Endodermal cell (in vitro differentiated cells): ENCODE data around the gene LYPD4. TPM values are rescaled to one million over a fixed set of nuclear protein-coding genes. Genes with fewer than 3 reads are reported as not detected.

Source experiments
- DNase-seq: peaks from one replicate; pipeline ENCODE4 v3.0.0-alpha.2; 2017
- H3K27ac ChIP-seq: 2 replicates; pipeline ENCODE4 v1.5.1; 2013; ENCODE audit warnings: mild to moderate bottlenecking, low read depth, low read length, moderate library complexity
- H3K27me3 ChIP-seq: 2 replicates; pipeline ENCODE4 v1.6.1; 2013; ENCODE audit warnings: mild to moderate bottlenecking, low read length, moderate library complexity; ENCODE audit not compliant: insufficient read depth, control insufficient read depth, poor library complexity, severe bottlenecking
- H3K36me3 ChIP-seq: 2 replicates; pipeline ENCODE4 v1.7.0; 2013; ENCODE audit warnings: mild to moderate bottlenecking, low read length, moderate library complexity; ENCODE audit not compliant: control insufficient read depth, insufficient read depth
- H3K4me1 ChIP-seq: one replicate; pipeline ENCODE4 v1.7.0; 2013; ENCODE audit warnings: low read length; ENCODE audit not compliant: control insufficient read depth, insufficient read depth
- H3K4me3 ChIP-seq: 2 replicates; pipeline ENCODE4 v1.5.1; 2013; ENCODE audit warnings: mild to moderate bottlenecking, low read length, moderate library complexity
- H3K9ac ChIP-seq: 2 replicates; pipeline ENCODE4 v1.6.1; 2013; ENCODE audit warnings: mild to moderate bottlenecking, low read length, moderate library complexity; ENCODE audit not compliant: poor library complexity, severe bottlenecking; ENCODE audit errors: extremely low read depth
- H3K9me3 ChIP-seq: 2 replicates; pipeline ENCODE4 v1.6.1; 2013; ENCODE audit warnings: mild to moderate bottlenecking, low read length, moderate library complexity; ENCODE audit not compliant: control insufficient read depth
- H3K27ac Mint-ChIP-seq: 2 replicates; pipeline ENCODE4 v1.8.0; 2020; ENCODE audit warnings: mixed read lengths
- H3K27me3 Mint-ChIP-seq: 2 replicates; pipeline ENCODE4 v1.8.0; 2021; ENCODE audit warnings: mild to moderate bottlenecking, mixed read lengths; ENCODE audit not compliant: insufficient read depth
- H3K36me3 Mint-ChIP-seq: 2 replicates; pipeline ENCODE4 v1.8.0; 2020; ENCODE audit warnings: low read depth, mixed read lengths
- H3K4me1 Mint-ChIP-seq: 2 replicates; pipeline ENCODE4 v1.8.0; 2020; ENCODE audit warnings: mixed read lengths
- H3K4me3 Mint-ChIP-seq: 2 replicates; pipeline ENCODE4 v1.8.0; 2020; ENCODE audit warnings: mild to moderate bottlenecking, moderate library complexity, mixed read lengths
- H3K9me3 Mint-ChIP-seq: 2 replicates; pipeline ENCODE4 v1.8.0; 2020; ENCODE audit warnings: mild to moderate bottlenecking, mixed read lengths
- WGBS, 2 experiments: methylation state at CpG; one replicate each; pipeline versions ENCODE4 v1.1.5 to v1.1.7; 2013; ENCODE audit warnings: missing lambda C conversion rate in 2 of 2, mixed read lengths in 1 of 2; ENCODE audit not compliant: insufficient coverage in 1 of 2, insufficient read length in 1 of 2; 5-methylcytosine and 5-hydroxymethylcytosine counted together
- long read RNA-seq, 4 experiments: library from polyadenylated mRNA in 2 of 4; library from RNA in 1 of 4; library from capped mRNA in 1 of 4; stranded (forward) in 3 of 4; unstranded in 1 of 4; transcript quantifications; one replicate each; pipeline ENCODE4 v2.0.0, GENCODE V29; 2020 to 2021; ENCODE audit warnings: inconsistent platforms in 1 of 4
- polyA plus RNA-seq, 2 experiments: library from polyadenylated mRNA; stranded (reverse); fragments of 50-300 nt; gene quantifications; one replicate each; pipeline ENCODE4 v1.2.3, GENCODE V29; 2013
- total RNA-seq, 2 donors: library from RNA; stranded (reverse); fragmentation: NEBNext Ultra II Directional in 1 of 2; extraction: Animal tissue kit (Norgen Biotek cat#: 25700) in 1 of 2; gene quantifications; 2 replicates in 1 of 2; 3 replicates in 1 of 2; pipeline ENCODE4 v1.2.1, GENCODE V29; 2021
- TF ChIP-seq, protein P1 (sequence below): fragments of 200-600 bp; sonication (generic); conservative IDR thresholded peaks from 2 replicates; pipeline ENCODE4 v1.5.0; 2021; ENCODE audit warnings: antibody characterized with exemption, mild to moderate bottlenecking

The LYPD4 gene, protein sequence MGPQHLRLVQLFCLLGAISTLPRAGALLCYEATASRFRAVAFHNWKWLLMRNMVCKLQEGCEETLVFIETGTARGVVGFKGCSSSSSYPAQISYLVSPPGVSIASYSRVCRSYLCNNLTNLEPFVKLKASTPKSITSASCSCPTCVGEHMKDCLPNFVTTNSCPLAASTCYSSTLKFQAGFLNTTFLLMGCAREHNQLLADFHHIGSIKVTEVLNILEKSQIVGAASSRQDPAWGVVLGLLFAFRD
- total RNA-seq = not detected
- polyA plus RNA-seq (2013, experiment 1 of 2) = not detected
- not detected for polyA plus RNA-seq (2013, experiment 2 of 2)
- long read RNA-seq, experiment 1 = 0 reads
- long read RNA-seq, experiment 2 = 0 reads
- long read RNA-seq, experiment 3 = 0 reads
- long read RNA-seq, experiment 4 = 0 reads

DNA sequence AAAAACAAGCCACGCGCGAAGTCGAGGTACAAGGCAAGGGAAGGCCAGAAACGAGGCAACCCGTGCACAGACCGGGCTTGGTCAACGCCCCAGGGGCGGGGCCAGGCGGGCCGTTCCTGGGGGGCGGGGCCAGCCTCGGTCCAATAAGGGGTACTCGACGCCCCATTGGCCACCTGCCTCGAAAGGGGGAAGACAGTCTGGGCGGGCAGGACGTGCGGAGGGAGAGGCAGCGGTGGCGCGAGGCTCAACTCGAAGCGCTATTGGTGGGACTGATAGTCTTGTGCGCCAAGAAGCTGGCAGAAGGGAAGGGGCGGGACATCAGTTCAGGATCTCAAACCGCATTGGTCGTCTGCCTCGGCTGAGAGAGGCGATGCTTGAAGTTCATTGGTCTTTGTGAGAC, at the start of gene LYPD4:
Gene LYPD4, minus strand, starts transcription at position 83 of the 400 bp plus-strand sequence. CDS start 5,398 bp downstream, outside the sequence.
- no peaks in the 10 kb centered on the region for H3K36me3 Mint-ChIP-seq
- peak; percentile 68 for DNase-seq
- WGBS, 2 experiments = 86 to 94% methylated on average over 20 to 30 of the region's 30 CpGs
- H3K9me3 Mint-ChIP-seq = peaks cover 6% of the 10 kb centered on the region
- Histone ChIP-seq H3K4me1 (no peaks in the 10 kb centered on the region), H3K27me3 (no peaks in the 10 kb centered on the region), H3K27ac (no peak within 1 kb of the TSS), H3K9ac (no peak within 1 kb of the TSS), H3K9me3 (no peaks in the 10 kb centered on the region), H3K4me3 (no peak within 1 kb of the TSS), H3K36me3 (no peaks in the 10 kb centered on the region)
- TF ChIP-seq, protein P1, sequence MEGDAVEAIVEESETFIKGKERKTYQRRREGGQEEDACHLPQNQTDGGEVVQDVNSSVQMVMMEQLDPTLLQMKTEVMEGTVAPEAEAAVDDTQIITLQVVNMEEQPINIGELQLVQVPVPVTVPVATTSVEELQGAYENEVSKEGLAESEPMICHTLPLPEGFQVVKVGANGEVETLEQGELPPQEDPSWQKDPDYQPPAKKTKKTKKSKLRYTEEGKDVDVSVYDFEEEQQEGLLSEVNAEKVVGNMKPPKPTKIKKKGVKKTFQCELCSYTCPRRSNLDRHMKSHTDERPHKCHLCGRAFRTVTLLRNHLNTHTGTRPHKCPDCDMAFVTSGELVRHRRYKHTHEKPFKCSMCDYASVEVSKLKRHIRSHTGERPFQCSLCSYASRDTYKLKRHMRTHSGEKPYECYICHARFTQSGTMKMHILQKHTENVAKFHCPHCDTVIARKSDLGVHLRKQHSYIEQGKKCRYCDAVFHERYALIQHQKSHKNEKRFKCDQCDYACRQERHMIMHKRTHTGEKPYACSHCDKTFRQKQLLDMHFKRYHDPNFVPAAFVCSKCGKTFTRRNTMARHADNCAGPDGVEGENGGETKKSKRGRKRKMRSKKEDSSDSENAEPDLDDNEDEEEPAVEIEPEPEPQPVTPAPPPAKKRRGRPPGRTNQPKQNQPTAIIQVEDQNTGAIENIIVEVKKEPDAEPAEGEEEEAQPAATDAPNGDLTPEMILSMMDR = no peak
- no peak within 1 kb of the TSS for H3K27ac Mint-ChIP-seq
- H3K4me3 Mint-ChIP-seq = no peak within 1 kb of the TSS
- peaks cover 26% of the 10 kb centered on the region for H3K27me3 Mint-ChIP-seq
- H3K4me1 Mint-ChIP-seq = no peaks in the 10 kb centered on the region

DNA sequence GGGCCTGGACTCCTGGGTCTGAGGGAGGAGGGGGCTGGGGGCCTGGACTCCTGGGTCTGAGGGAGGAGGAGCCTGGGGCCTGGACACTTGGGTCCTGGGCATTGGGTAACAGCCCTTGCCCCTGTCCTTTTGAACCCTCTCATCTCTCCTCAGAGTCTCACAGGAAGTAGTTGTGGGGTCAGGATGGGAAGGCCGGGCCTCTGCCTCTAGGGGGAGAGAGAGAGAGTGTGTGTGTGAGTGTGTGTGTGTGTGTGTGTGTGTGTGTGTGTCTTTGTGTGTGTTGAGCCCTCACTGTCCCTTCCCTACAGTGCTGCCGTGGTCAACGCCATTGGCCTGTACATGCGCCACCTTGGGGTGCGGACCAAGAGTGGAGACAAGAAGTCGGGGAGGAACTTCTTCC, 49.4 kb upstream of the LYPD4 start:
- no peak overlapping the region for H3K27ac Mint-ChIP-seq

DNA sequence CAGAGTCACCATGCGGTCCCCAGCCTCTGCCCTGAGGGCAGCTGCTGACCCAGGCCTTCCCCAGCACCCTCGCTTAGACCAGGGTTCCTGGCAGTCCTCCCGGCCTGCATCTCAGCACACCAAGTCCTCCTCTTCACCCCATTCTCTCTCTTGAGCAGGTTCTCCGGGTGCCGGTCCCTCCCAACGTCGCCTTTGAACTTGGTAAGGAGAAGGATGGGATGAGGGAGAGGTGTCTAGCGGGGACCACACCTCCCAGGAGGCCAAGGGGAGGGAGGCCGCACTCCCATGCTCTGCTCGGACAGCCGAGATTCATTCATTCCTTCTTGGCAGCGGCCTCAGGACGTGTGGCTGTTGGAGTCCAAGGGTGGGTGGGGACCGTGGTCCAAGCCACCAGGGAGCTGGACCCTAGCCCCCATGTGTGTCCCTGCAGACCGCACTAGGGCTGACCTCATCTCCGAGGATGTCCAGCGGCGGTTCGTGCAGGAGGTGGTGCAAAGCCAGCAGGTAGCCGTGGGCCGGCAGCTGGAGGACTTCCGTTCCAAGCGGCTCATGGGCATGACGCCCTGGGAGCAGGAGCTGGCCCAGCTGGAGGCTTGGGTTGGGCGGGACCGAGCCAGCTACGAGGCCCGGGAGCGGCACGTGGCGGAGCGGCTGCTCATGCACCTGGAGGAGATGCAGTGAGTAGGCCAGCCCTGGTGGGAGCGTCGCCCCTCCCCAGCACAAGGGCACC, 47.9 kb upstream of the LYPD4 start:
- Mint-ChIP-seq H3K4me3 (no peak overlapping the region), H3K9me3 (no peaks in the 10 kb centered on the region), H3K4me1 (peaks cover 8% of the 10 kb centered on the region), H3K36me3 (peaks cover 32% of the 10 kb centered on the region), H3K27me3 (no peaks in the 10 kb centered on the region), H3K27ac (no peak overlapping the region)
- DNase-seq = no peak
- TF ChIP-seq, protein P1 = peak; percentile 28
- Histone ChIP-seq H3K9ac (no peak overlapping the region), H3K36me3 (peaks cover 33% of the 10 kb centered on the region), H3K27me3 (no peaks in the 10 kb centered on the region), H3K9me3 (no peaks in the 10 kb centered on the region), H3K4me1 (no peaks in the 10 kb centered on the region), H3K4me3 (no peak overlapping the region), H3K27ac (no peak overlapping the region)
- 95 to 96% methylated on average over 16 to 34 of the region's 34 CpGs for WGBS, 2 experiments

More for the DNA sequence above, 49.4 kb upstream of the LYPD4 start:
- Mint-ChIP-seq H3K27me3 (no peaks in the 10 kb centered on the region), H3K36me3 (peaks cover 38% of the 10 kb centered on the region), H3K9me3 (no peaks in the 10 kb centered on the region), H3K4me1 (no peaks in the 10 kb centered on the region), H3K4me3 (no peak overlapping the region)
- Histone ChIP-seq H3K27me3 (no peaks in the 10 kb centered on the region), H3K36me3 (peaks cover 37% of the 10 kb centered on the region), H3K4me3 (no peak overlapping the region), H3K9ac (no peak overlapping the region), H3K4me1 (no peaks in the 10 kb centered on the region), H3K27ac (no peak overlapping the region), H3K9me3 (no peaks in the 10 kb centered on the region)
- TF ChIP-seq, protein P1 = no peak
- peak; percentile 82 for DNase-seq
- whole genome bisulfite sequencing, 2 experiments = 70 to 91% methylated on average over 2 to 6 of the region's 6 CpGs
